ENCODE measurements around the gene RAMACL. TPM values are rescaled to one million over a fixed set of nuclear protein-coding genes. Genes with fewer than 3 reads are reported as not detected.

The RAMACL gene
- total RNA-seq, 1 donor from 2014 or later = 1.7 TPM

DNA sequence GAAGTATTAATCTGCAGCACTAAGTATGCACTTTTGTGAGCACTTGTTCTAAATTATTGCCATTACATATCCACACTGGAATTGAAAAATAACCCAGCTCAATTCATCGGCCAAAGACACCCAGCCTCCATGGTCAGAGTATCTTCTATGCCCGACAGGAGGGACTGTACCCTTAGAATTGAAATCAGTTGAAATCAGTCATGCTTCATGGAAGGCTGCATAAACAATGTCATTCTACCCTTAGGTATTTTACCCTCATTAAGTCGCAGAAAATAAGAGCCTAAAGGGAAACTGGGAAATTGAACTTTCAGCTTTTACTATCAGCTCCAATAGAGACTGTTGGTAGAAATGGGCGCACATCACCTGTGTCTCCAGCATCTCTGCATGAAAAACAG lies 2.9 kb upstream of the RAMACL start:
- TF ChIP-seq, protein P1, sequence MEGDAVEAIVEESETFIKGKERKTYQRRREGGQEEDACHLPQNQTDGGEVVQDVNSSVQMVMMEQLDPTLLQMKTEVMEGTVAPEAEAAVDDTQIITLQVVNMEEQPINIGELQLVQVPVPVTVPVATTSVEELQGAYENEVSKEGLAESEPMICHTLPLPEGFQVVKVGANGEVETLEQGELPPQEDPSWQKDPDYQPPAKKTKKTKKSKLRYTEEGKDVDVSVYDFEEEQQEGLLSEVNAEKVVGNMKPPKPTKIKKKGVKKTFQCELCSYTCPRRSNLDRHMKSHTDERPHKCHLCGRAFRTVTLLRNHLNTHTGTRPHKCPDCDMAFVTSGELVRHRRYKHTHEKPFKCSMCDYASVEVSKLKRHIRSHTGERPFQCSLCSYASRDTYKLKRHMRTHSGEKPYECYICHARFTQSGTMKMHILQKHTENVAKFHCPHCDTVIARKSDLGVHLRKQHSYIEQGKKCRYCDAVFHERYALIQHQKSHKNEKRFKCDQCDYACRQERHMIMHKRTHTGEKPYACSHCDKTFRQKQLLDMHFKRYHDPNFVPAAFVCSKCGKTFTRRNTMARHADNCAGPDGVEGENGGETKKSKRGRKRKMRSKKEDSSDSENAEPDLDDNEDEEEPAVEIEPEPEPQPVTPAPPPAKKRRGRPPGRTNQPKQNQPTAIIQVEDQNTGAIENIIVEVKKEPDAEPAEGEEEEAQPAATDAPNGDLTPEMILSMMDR (IDR thresholded peaks at IDR 0.05; ENCODE audit: unreplicated experiment) = no peak
- no peaks in the 10 kb centered on the region for H3K27me3 Mint-ChIP-seq
- DNase-seq (ENCODE audit: low spot score, unreplicated experiment) = no peak
- no peak overlapping the region for H3K27ac Mint-ChIP-seq
- no peaks in the 10 kb centered on the region for H3K9me3 Mint-ChIP-seq (ENCODE audit: low read depth)
- no peaks in the 10 kb centered on the region for H3K36me3 Mint-ChIP-seq (ENCODE audit: insufficient read depth)
- H3K4me3 Mint-ChIP-seq (ENCODE audit: low read depth) = no peak overlapping the region
- no peaks in the 10 kb centered on the region for H3K4me1 Mint-ChIP-seq (ENCODE audit: low read depth)

DNA sequence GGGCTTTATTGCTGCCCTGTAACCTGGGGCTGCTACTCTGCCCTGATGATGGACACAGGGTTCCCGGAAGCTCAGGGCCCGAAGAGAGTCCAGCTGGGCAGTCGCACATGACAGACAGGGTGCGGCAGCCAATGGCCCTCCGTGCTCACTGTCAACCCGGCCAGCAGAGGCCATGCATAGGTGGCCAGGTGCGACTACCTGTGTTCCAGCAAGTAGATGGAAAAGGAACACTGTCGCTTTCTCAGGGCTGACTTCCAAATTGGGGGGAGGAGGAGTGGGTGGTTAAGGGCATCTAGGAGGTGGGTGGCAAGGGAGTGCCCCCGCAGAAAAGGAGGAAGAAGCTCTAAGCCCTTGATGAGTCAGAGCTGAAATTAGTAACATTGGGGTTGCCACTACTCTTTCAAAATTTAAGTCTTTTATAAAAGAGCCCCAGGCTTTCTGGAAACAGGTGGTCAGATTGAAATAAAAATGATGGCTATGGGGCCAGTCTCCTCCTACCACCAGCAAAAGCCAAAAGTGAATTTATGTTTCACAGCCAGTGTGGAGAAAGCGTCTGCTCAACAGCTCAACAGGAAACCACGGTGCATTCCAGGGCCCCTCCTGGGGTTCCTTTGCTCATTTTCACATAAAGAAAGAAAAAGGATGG lies 2.3 kb upstream of the RAMACL start:
- DNase-seq (ENCODE audit: low spot score, unreplicated experiment) = no peak

DNA sequence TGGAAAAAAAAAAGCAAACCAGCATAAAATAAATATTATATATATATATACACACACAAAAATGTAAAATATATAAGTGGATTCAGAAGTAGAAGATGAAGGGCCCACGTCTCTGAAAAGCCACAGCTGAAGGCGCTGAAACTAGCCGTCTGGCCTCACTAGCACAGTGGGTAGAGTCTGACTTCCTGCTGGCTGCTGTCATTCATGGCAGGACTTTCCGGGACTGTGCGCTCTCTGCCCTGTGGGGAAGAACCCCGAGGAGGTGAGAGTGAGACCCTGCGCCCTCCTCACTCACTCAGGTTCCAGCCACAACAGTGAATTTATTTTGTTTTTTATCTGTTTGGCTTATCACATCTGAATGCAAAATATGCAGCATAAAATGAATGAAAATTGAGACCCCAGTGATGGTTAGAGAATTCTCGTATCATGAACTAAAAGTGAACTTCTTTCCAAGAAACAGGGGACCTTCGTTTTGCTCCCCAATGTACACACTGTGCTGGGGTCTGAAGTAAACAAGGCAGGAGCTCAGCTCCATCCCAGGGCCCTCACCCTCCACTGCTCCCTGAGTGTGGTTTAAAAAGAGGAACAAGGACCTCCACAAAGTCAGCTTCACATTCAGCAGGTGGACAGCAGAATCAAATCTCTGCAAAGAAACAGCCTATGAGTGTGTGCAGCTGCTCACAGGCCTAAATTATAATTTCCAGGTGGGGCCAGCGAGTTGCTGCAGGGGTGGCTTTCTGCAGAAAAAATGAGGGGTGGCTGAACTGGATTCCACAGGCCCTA lies 1.3 kb upstream of the RAMACL start:
- Mint-ChIP-seq H3K9me3 (ENCODE audit: low read depth) (no peaks in the 10 kb centered on the region), H3K27me3 (no peaks in the 10 kb centered on the region), H3K36me3 (ENCODE audit: insufficient read depth) (no peaks in the 10 kb centered on the region), H3K4me1 (ENCODE audit: low read depth) (no peaks in the 10 kb centered on the region), H3K27ac (no peak overlapping the region), H3K4me3 (ENCODE audit: low read depth) (no peak overlapping the region)
- DNase-seq (ENCODE audit: low spot score, unreplicated experiment) = no peak
- TF ChIP-seq, protein P1 (IDR thresholded peaks at IDR 0.05; ENCODE audit: unreplicated experiment) = no peak

More for the DNA sequence above, 2.3 kb upstream of the RAMACL start:
- TF ChIP-seq, protein P1 (IDR thresholded peaks at IDR 0.05; ENCODE audit: unreplicated experiment) = no peak
- no peaks in the 10 kb centered on the region for H3K4me1 Mint-ChIP-seq (ENCODE audit: low read depth)
- no peak overlapping the region for H3K4me3 Mint-ChIP-seq (ENCODE audit: low read depth)
- H3K9me3 Mint-ChIP-seq (ENCODE audit: low read depth) = no peaks in the 10 kb centered on the region
- no peak overlapping the region for H3K27ac Mint-ChIP-seq
- no peaks in the 10 kb centered on the region for H3K27me3 Mint-ChIP-seq
- no peaks in the 10 kb centered on the region for H3K36me3 Mint-ChIP-seq (ENCODE audit: insufficient read depth)

DNA sequence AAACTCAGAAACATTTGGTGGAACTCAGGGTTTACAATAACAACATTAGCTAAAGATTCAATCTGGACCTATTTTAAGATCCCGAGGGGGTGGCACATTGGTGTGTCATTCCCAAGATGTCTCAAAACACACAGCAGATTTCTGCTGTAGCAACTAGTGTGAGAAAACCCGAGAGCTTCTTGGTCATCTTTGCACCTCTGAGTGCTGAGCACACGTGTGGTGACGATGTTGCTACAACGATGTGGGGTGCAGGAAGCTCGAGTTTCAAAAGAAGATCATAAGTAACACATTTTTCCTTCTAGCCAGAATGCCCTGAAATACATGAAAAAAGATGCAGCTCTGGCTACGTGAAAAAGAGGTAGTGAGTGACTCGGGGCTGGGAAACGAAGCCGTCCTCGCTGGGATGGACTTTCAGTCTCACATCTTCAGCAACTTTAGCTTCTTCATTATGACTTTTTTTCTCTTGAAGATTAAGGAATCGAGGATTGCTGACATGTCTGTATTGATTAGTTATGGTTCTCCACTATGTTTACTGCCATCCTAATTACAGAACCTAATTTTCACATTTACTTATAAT lies 1.5 kb downstream of the RAMACL start:
- H3K9me3 Mint-ChIP-seq (ENCODE audit: low read depth) = no peaks in the 10 kb centered on the region
- no peak for DNase-seq (ENCODE audit: low spot score, unreplicated experiment)
- H3K27ac Mint-ChIP-seq = no peak overlapping the region
- H3K4me1 Mint-ChIP-seq (ENCODE audit: low read depth) = no peaks in the 10 kb centered on the region
- no peak overlapping the region for H3K4me3 Mint-ChIP-seq (ENCODE audit: low read depth)
- no peaks in the 10 kb centered on the region for H3K36me3 Mint-ChIP-seq (ENCODE audit: insufficient read depth)
- TF ChIP-seq, protein P1 (IDR thresholded peaks at IDR 0.05; ENCODE audit: unreplicated experiment) = no peak
- no peaks in the 10 kb centered on the region for H3K27me3 Mint-ChIP-seq

DNA sequence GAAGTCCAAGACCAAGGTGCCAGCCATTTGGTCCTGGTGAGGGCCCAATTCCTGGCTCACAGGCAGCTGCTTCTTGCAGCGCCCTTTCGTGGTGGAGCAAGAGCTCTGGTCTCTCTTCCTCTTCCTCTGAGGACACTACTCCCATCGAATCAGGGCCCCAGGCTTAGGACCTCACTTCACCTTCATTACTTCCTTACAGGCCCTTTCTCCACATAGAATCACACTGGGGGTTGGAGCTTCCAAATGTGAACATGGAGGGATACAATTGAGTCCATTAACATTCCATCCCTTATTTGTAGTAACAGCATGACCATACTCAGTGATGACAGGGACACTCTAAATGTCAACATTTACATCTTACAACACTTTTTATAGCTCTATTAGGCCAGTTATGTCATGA lies 2.3 kb downstream of the RAMACL start:
- TF ChIP-seq, protein P1 (IDR thresholded peaks at IDR 0.05; ENCODE audit: unreplicated experiment) = no peak
- Mint-ChIP-seq H3K27me3 (no peaks in the 10 kb centered on the region), H3K4me1 (ENCODE audit: low read depth) (no peaks in the 10 kb centered on the region), H3K36me3 (ENCODE audit: insufficient read depth) (peaks cover under 1% of the 10 kb centered on the region), H3K4me3 (ENCODE audit: low read depth) (no peak overlapping the region), H3K9me3 (ENCODE audit: low read depth) (no peaks in the 10 kb centered on the region), H3K27ac (no peak overlapping the region)
- no peak for DNase-seq (ENCODE audit: low spot score, unreplicated experiment)

All from progenitor cell of endocrine pancreas (in vitro differentiated cells).